GM21528 (cell line): Measurements from ENCODE around the gene TUBG1.

Source experiments
- ATAC-seq: cut with Tn5 transposase; IDR thresholded peaks from one replicate; pipeline ENCODE4 v1.9.1; 2021; ENCODE audit warnings: mild to moderate bottlenecking, moderate library complexity; ENCODE audit not compliant: unreplicated experiment, low FRiP score

Gene TUBG1

DNA sequence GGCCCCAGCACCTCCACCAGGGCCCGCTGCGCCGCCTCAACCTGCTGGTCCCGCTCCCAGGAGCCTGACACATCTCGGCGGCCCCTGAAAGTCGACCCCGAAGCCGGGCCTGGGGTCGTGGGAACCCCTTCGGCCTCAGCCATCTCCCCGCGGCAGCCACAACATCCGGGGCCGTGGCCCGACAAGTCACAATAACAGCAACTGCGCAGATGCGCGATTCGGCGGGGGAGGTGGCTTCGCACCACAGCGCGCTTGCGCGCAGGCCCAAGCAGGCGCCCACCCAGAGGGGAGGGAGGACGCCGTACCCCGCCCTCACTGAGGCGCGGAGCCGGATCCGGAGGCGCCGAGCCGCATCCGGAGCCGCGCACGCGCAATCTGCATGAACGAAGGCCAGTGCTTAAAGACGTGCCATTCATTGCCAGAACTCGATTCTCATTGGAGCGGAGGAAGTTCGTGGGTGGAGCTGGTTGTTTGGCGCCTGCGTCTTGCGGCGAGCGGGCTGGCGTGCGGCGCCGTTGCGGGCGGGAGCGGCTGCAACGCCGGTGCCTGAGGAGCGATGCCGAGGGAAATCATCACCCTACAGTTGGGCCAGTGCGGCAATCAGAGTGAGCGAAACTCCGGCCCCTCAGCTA lies at the start of gene TUBG1, which contains the start of gene RETREG3:
TUBG1 (plus strand) TSS at position 502 of the 632 bp plus-strand sequence; CDS start at position 557, 55 bp downstream.
RETREG3 (minus strand) TSS at position 193 of the 632 bp plus-strand sequence; CDS start at position 143, 50 bp downstream.
- ATAC-seq, result peak; percentile 86

DNA sequence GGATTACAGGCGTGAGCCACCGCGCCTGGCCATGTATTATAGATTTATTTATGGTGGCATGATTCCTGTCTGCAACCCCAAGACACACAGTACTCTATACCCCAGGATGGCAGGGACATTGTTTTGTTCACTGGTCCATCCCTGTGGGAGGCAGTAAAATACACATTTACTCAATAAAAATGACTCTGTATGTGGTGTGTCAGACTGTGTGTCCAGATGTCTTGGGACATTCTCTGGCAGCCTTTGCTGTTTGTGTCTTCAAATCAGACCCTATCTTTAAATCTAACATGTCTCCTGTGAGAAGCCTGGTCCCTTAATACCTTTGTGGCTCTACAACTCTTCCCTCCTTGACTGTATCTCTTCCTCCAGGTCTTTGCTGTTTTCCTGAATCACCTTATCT lies 49.2 kb upstream of the TUBG1 start:
- no peak for ATAC-seq

DNA sequence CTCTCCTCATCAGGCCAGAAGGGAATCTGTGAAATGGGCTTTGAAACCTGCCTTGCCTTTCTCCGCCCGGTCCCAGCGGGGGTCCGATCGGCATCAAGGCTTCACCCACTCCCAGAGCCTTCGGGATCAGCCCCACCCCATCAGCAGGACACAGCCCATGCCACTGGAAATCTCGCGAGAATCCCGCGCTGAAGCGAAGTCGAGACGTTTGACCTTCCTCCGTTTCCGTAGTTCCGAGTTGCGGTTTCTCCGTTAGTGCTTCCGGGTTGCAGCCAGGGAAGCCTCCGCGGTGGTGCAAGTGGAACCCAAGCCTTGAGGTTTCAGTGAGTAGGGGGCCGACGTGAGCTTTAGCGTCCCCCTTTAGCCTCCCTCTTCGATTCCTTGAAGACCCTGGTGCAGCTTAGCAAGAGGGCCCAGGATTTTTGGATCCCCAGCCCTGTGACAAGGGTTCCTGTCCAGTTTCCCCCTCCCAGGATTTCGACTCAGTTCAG lies 47.5 kb upstream of the TUBG1 start, which contains the start of gene COASY:
COASY (plus strand) TSS at position 252 of the 491 bp plus-strand sequence. CDS start 475 bp downstream, outside the sequence.
- ATAC-seq, result no peak

DNA sequence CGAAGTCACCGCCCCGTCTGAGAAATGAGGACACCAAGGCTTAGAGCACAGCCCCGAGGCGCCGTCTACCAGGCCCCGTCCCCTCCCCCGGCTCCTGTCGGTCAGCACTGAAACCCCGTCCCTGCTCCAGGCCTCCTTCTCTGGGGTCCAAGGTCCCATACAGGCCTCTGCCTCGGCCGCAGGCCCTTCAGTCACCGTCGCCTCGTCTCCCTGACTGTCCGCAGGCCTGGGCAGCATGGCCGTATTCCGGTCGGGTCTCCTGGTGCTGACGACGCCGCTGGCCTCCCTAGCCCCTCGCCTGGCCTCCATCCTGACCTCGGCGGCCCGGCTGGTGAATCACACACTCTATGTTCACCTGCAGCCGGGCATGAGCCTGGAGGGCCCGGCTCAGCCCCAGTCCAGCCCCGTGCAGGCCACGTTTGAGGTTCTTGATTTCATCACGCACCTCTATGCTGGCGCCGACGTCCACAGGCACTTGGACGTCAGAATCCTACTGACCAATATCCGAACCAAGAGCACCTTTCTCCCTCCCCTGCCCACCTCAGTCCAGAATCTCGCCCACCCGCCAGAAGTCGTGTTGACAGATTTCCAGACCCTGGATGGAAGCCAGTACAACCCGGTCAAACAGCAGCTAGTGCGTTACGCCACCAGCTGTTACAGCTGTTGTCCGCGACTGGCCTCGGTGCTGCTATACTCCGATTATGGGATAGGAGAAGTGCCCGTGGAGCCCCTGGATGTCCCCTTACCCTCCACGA lies 46.9 kb upstream of the TUBG1 start:
- ATAC-seq, result no peak

DNA sequence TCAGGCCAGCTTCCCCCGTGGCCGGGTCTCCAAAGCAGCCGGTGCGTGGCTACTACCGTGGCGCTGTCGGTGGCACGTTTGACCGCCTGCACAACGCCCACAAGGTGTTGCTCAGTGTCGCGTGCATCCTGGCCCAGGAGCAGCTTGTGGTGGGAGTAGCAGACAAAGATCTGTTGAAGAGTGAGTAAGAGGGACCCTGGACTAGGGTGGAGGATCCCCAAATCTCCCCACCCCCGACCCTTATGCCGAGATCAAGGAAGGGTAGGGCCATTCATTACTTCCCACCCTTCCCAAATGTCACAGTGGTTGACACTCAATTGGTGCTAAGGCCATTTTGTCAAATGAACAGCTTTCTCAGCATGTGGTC lies 46.4 kb upstream of the TUBG1 start:
- ATAC-seq, result no peak

DNA sequence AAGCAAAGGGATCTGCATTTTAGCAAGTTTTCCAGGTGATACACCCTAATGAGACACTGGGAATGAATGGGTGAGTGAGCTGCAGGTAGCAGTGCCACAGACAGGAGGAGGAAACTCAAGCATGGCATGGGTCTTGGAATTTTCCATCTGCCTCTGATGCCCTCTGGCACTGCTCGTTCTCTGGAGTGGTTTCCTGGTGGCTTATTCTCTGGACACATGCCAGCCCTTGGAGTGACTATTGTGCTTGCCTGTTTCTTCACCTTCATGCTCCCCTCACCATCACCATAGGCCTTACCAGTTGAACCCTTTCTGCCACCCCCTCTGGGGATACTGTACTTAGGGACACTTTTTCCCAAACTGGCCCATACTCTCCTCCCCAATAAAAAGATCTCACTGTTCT lies 45.9 kb upstream of the TUBG1 start:
- ATAC-seq, result no peak

DNA sequence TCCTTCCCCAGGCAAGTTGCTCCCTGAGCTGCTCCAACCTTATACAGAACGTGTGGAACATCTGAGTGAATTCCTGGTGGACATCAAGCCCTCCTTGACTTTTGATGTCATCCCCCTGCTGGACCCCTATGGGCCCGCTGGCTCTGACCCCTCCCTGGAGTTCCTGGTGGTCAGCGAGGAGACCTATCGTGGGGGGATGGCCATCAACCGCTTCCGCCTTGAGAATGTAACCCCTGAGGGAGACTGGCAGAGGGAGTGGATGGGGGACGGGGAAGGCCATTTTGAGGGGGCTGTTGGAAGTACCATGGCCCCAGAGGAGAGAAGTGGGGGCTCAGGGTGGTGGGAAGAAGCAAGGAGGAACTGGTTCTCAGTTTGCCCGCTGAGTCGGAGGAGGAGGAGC lies 45.5 kb upstream of the TUBG1 start:
- ATAC-seq, result no peak

DNA sequence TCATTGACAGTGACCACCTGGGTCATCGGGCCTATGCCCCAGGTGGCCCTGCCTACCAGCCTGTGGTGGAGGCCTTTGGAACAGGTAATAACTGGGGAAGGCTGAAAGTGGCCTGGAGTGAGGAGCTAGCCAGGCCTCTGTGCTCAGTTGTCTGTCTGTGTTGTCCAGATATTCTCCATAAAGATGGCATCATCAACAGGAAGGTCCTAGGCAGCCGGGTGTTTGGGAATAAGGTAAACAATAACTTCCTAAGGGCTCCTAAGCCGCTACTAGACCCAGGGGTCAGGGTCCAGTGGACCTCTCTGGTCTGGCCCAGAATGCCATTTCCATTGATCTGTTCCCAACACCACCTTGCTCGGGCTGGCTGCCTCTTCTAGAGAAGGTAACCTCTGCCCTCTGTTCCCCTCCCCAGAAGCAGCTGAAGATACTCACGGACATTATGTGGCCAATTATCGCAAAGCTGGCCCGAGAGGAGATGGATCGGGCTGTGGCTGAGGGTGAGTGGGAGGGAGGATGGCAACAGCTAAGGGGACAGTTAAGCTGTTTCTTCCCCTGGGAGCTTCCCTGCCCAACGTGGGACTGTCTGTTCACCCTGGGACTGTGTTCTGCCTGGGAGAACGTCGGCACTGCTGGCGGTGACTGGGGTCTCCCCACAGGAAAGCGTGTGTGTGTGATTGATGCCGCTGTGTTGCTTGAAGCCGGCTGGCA lies 44.5 kb upstream of the TUBG1 start:
- no peak for ATAC-seq

DNA sequence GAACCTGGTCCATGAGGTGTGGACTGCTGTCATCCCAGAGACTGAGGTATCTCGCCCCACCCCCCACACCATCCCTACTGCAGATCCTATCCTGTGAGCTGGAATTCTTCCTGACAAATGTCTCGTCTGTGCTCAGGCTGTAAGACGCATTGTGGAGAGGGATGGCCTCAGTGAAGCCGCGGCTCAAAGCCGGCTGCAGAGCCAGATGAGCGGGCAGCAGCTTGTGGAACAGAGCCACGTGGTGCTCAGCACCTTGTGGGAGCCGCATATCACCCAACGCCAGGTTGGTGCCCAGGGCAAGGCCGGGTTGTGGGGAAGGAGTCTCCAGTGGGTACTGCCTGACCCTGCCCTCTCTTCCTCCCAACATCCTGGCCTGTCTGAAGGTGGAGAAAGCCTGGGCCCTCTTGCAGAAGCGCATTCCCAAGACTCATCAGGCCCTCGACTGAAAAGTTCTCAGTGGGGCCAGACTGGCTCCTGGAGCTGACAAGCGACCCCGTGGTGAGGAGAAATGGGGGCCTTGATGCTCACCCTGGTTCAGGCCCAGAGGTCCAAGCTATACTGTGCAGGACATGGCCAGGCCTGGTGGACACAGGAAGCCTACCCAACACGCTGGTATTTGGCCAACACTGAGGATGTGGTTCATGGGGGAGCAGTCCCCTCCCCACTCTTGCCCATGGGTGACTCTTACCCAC lies 43.8 kb upstream of the TUBG1 start:
- ATAC-seq, result no peak

DNA sequence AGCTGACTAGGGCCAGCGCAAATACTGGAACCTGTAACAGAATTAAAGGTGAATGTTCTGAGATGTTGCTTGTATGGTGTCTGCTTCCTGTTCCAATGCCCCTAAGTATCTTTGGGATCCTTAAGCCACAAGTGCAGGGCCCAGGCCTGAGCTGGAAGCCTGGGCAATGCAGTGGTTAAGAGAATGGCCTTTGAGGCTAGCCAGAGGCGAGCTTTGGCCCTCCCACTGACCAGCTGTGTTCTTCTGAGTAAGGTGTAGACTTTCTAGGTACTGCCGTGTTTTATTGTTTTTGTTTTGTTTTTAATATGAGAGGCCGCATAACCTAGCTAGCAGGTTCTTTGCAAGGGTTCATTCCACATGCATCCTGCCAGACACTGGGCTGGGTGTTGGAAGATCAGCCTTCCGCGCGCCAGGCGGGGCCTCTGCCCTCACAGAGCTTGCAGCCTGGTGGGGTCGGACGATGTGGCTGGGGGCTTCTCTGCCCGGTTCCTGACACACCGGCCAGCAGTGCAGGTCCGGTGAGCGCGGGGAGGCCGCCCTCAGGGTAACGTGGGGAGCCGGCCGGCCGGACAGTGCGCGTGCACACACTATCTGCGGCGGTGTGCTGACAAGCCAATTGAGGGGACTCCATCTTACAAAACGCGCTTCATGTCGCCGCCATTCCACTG lies 43.1 kb upstream of the TUBG1 start:
- no peak for ATAC-seq

DNA sequence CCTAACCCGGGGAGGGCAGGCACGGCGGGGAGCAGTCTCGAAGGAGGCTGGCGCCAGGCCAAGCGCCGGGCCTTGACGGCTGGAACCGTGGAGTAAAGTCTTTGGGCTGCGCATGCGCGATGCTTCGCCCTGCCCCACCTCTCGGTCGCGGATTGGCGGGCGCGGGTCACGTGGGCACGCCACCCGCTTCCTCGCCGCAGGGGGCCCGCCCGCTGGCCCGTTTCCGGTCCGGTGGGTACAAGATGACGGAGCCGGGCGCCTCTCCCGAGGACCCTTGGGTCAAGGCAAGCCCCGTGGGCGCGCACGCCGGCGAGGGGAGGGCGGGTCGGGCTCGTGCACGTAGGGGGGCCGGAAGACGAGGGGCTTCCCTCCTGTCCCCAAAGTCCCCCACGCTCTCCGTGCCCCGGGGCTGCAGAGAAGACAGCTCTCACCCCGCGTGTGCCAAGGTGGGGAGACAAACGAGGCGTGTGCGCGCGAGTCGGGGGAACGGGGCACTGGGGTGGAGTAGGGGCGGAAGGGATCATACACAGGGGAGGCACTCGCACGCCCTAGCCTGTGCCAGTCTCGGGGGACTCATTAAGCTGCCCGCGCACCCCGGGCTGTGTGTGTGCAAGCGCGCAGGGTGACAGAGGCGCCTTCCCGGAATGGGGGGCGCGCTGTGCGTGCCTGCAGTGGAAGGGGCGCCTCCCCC lies 42.5 kb upstream of the TUBG1 start, which contains the start of gene MLX:
MLX (plus strand) TSS at position 218 of the 691 bp plus-strand sequence; CDS start at position 243, 25 bp downstream.
- peak; percentile 58 for ATAC-seq

DNA sequence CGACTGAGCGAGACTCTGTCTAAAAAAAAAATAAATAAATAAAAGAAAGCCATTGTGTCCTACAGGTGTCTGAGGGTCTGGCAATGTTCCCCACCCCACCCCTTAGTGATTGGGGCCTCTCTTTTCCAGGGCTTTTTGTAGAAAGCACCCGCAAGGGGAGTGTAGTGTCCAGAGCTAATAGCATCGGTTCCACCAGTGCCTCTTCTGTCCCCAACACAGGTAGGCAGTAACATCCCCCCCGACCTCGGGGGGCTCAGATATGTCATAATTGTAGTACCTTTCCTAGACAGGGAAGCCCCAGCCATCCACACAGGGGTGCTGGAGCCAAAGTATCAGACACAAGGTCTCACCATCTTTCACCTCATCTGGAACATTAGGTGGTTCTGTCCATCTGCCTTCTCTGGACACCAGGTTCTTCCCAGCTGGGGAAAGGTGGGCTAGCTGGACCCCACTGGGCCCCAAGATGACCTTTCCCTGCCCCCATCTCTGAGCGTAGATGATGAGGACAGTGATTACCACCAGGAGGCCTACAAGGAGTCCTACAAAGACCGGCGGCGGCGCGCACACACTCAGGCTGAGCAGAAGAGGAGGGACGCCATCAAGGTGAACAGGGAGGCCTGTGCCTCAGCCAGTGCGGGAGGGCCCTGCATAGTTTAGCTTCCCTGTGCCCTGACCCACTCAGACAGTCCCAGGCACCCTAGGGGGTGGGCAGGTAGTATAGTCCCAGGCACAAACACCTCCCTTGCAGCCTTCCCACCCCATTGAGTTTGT lies 41.0 kb upstream of the TUBG1 start:
- ATAC-seq, result no peak

DNA sequence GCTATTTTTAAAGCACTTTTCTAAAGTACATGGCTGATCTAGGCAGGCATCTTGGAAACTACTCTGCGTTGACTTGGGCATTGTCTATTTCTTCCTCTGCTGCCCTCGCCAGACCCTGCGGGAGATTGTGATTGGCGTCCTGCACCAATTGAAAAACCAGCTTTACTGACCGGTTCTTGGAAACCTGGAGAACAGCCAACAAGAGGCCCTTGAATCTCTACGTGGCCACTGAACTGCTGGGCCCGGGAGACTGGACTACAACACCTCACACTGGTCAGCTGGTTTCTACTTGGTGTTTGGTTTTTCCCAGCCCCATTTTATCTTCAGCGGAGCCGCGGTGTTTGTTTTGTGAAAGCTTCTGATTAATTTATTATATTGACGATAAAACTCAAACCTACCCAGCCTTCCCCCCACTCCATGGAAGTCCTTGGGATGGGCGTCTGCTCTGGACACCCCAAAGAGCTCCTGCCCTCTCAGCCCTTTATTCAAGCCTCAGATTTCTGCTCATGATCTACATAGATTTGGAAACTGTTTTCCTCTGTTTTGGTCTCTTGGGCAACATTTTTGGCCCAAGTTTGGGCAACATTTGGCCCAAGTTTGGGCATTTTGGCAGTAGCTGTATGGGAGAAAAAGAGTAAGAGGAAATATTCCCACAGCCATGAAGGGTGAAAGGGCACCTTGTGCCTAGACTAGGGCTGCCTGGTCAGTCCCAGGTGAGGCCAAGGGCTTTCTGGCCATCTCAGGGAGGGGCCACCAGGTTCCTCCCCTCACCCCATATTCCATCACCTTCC lies 37.9 kb upstream of the TUBG1 start:
- ATAC-seq, result no peak

DNA sequence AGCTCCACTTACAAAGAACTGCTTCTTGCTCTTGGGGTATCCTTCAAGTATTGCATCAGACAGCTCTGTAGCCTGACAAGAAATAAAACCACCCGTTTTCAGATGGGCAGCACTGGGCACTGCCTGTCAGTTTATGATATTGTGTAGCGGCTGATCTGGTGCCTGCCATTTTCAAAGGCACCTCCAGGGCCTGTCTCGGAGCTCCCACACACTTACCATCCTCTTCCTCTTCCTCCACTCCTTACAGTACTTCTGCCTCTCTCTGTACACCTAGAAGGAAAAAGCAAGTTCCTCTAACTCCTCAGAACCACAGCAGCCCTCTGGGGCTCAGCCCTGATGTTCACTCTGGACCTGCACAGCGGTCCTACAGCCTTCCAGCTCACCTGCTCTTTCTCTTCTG lies 36.4 kb upstream of the TUBG1 start:
- ATAC-seq, result no peak

DNA sequence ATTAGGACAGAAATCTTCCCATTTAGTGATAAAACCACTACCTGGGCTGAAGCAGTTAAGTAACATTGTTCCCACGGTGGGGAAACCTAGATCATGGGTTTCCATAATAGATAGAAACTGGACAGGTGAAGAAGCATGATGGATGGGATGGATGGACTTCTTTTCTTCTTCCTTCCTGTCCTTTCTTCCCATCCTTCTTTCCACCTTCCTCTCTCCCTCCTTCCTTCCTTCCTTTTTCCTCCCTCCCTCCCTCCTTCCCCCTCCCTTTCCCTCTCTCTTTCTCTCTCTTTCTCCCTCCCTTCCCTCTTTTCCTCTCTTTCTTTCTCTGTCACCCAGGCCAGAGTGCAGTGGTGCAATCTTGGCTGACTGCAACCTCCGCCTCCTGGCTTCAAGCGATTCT lies 35.0 kb upstream of the TUBG1 start:
- no peak for ATAC-seq

DNA sequence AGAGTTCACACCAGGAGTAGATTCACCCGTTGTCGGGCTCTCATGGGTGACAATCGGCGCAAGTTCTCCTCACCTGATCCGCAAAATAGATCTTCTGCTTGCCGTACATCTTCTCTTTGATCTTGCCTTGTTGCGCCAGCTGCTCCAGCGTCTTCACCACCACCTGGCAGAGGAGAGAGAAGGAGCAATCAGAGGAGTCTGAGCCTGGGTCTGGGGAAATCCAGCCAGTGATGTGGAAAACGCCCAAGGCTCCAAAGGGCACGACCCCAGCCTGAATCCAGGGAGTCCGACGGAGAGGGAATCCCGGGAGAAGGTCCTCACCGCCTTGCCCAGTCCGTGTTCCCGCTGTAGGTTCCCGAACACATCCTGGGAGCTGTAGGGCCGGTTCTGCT lies 32.3 kb upstream of the TUBG1 start:
- ATAC-seq, result peak; percentile 2

DNA sequence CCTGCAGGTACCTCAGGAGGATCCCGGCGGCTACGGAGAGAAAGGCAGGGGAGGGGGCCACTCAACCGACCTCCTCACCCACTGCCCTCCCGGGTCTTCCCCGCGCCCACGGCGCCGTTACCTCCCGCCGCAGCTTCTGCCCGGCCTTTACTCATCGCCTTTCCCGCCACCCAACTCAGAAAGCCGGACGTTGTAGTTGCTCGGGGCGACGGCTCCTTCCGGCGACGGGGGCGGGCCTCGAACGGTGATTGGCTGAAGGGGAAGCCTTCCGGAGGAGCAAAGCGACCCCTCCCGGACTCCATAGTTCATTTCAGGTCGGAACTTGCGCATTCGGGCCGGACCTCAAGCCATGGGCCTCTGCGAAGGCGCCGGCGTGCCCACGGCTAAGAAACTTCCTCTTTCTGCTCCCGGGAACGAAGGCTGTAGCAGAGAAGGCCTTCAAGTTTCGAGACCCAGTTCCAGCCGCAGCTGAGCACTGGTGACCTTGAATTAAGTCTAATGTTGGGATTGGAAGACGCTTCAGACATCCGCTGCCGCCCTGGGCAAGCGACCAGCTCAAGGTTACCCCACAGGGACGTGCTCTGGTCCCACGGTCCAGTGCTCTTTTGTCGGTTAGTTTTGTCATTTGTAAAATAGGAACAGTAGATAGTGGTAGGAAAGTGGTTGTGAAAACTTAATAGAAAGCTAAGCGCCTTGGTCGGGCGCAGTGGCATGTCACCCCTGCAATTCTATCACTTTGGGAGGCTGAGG lies 31.8 kb upstream of the TUBG1 start, which contains the start of gene PSMC3IP:
PSMC3IP (minus strand) TSS at position 198 of the 750 bp plus-strand sequence; CDS start at position 155, 43 bp downstream.
- peak; percentile 71 for ATAC-seq
